Measurements from ENCODE around the gene DBN1. TPM values are rescaled to one million over a fixed set of nuclear protein-coding genes. Genes with fewer than 3 reads are reported as not detected.

The DBN1 gene
- polyA plus RNA-seq, 1 donor from 2014 or later = 0.54 TPM

DNA sequence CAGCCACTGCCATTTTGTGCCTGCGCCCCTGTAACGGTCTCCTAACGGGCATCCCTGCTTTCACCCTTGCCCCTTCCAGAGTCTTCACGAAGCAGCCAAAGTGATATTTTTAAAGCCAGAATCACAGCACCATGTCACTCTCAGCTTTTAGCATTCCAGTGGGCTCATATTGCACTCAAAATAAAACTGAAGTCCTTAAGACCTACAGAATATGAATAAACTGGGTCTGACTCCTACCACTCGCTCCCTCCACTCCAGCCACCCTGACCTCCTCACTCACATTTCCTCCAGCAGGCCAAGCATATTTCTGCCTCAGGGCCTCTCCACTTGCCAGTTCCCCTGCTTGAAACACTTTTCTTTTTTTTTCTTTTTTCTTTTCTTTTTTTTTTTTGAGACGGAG, 26.4 kb upstream of the DBN1 start:
- peak overlapping the region in 3 of 4 donors; percentile 8 to 75 (median 67) for H3K4me3 Mint-ChIP-seq
- H3K9me3 Mint-ChIP-seq = no peaks in the 10 kb centered on the region
- H3K27ac Mint-ChIP-seq = peak overlapping the region in 1 of 3 donors; percentile 91
- H3K27me3 Mint-ChIP-seq = peaks cover 3% of the 10 kb centered on the region
- H3K4me1 Mint-ChIP-seq = peaks cover 10 to 43% (median 36%) of the 10 kb centered on the region in 3 donors
- peaks cover 3% of the 10 kb centered on the region for H3K36me3 Mint-ChIP-seq

DNA sequence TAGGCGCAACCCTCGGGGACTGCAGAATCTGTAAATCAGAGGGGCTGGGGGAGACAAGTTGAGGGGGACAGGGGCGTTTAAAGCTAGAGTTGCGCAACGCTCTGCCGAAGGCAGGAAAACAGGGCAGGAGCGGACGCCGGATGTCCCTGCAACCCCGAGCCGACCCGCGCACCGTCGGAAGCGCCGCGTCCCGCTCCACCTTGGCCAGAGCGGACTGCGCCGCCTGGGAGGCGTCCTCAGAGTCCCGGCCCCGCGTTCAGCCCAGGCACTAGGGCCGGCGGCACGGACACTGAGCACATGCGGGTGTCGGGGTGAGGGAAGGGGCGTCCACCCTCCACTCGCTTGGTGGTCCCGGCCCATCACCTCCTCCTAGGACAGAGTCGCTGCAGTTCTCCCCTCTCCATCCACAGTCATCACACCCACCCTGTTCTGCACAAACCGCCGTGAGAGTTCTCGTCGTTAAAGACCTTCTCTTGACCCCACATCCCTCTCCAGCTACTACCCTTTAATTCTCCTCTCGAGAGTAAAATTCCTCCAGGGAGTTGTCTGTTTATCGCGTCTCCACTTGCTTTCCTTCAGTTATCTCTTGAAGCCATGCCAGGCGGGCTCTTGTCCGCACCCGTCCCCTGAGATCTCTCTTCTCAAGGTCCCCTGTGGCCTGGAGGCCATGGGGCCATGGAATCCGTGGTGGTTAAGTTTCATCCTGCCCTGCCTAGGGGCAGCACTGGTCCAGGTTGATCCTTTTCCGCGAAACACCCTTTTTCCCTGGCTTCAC, 24.8 kb upstream of the DBN1 start:
- no peaks in the 10 kb centered on the region for H3K9me3 Mint-ChIP-seq
- peaks cover 15 to 50% (median 41%) of the 10 kb centered on the region in 3 donors for H3K4me1 Mint-ChIP-seq
- H3K27ac Mint-ChIP-seq = peak overlapping the region; percentile 14 to 81 (median 54)
- H3K4me3 Mint-ChIP-seq = peak overlapping the region; percentile 83 to 95 (median 90)
- peaks cover 3% of the 10 kb centered on the region for H3K27me3 Mint-ChIP-seq
- peaks cover 3% of the 10 kb centered on the region for H3K36me3 Mint-ChIP-seq

DNA sequence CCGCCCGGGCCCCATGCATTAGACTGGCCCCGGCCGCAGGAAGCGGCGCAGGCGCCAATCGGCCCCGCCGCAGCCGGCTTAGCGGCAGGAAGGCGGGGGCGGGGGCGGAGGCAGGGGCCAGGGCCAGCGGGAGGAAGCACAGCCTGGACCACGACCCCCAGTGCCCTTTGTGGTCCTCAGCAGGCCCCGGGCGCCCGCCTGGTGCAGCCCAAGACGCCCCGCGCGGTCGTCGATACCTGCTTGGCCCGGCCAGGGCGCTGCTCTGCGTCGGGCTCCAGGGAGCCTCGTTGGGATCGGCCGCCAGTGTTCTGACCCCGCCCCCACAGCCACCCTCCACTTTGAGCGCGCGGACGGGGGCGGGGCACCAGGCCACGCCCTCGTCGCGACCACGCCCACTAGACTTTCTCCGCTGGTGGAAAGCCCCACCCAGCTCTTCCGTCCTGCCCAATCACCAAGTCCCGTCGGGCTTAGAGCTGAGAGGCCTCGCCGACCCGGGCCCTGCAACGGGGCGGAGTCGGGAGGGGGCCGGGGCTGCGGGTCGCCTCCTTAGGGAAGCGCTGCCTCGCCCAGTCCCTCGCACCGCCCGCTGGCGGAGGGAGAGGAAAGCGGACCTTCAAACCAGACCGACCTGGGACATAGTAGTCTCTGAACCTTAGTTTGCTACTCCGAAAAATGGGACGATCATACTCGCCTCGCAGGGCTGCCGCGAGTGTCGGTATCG, 24.0 kb upstream of the DBN1 start, which contains the start of gene PDLIM7:
Gene PDLIM7 (minus strand): TSS at position 313 of the 721 bp plus-strand sequence. CDS start 1,092 bp downstream, outside the sequence.
- peaks cover 6% of the 10 kb centered on the region for H3K36me3 Mint-ChIP-seq
- peaks cover 15 to 48% (median 39%) of the 10 kb centered on the region in 3 donors for H3K4me1 Mint-ChIP-seq
- H3K9me3 Mint-ChIP-seq = no peaks in the 10 kb centered on the region
- peak within 1 kb of the TSS; percentile 83 to 95 (median 90) for H3K4me3 Mint-ChIP-seq
- H3K27ac Mint-ChIP-seq = peak within 1 kb of the TSS; percentile 14 to 81 (median 54)
- peaks cover 3% of the 10 kb centered on the region for H3K27me3 Mint-ChIP-seq

DNA sequence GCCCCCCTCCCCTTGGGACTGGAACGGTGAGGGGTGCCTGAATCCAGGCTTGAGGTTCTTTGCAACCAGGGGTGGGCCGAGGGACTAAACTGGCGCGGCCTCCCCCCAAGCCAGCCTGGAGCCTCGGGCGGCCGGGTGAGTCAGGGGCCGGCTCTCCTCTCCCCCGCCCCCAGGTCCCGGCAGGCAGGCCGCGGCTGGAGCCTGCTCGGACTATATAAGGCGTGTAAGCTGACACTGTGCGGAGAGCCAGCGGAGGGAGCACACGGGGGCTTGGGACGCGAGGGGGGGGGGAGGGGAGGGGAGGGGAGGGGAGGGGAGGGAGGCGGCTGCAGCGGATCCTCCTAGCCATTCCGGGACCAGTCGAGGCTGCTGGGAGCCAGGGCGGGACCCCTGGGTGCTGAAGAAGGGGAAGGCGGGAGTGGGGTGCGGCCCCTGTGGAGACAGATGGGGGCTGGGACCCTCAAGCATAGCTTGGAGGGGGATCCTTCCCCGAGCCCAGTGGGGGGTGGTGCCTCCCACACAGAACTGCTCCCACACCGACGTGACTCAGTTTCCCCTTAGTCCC, 23.4 kb upstream of the DBN1 start:
- H3K9me3 Mint-ChIP-seq = no peaks in the 10 kb centered on the region
- H3K27me3 Mint-ChIP-seq = peaks cover 3% of the 10 kb centered on the region
- H3K4me3 Mint-ChIP-seq = peak overlapping the region; percentile 21 to 95 (median 78)
- no peak overlapping the region for H3K27ac Mint-ChIP-seq
- H3K36me3 Mint-ChIP-seq = peaks cover 5% of the 10 kb centered on the region
- H3K4me1 Mint-ChIP-seq = peaks cover 9 to 42% (median 32%) of the 10 kb centered on the region in 3 donors

DNA sequence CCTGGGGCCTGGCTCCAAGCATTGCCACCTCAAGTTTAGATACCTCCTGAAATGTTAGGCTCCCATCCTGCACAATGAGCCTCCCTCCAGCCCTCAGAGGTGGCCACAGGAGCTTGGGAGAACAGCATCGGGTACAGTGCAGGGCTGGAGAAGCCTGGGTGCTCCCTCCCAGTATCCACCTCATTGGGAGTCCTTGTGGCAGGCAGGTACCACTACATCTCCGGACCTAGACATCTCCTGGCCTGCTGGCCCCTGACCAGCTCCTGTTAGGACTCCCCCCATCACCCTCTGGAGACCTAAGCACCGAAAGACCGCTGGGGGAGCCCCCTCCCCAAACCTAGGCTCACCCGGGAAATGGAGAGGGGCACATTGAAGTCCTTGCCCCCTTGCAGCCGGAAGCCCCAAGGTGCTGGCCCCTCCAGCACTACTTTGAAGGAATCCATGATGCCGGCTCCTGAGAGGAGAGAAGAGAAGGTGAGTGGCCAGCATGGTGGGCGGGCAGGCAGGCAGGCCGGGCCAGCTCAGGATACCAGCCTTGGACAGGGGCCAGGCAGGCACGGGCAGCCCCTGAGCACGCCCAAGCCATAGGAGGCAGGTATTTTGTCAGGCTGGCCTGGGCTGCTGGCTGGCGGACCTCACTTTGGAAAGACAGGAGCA, 22.8 kb upstream of the DBN1 start:
- peak overlapping the region; percentile 21 to 86 (median 78) for H3K4me3 Mint-ChIP-seq
- peaks cover 9 to 41% (median 27%) of the 10 kb centered on the region in 3 donors for H3K4me1 Mint-ChIP-seq
- H3K27ac Mint-ChIP-seq = peak overlapping the region in 1 of 3 donors; percentile 68
- peaks cover 3% of the 10 kb centered on the region for H3K27me3 Mint-ChIP-seq
- no peaks in the 10 kb centered on the region for H3K9me3 Mint-ChIP-seq
- H3K36me3 Mint-ChIP-seq = peaks cover 5% of the 10 kb centered on the region

DNA sequence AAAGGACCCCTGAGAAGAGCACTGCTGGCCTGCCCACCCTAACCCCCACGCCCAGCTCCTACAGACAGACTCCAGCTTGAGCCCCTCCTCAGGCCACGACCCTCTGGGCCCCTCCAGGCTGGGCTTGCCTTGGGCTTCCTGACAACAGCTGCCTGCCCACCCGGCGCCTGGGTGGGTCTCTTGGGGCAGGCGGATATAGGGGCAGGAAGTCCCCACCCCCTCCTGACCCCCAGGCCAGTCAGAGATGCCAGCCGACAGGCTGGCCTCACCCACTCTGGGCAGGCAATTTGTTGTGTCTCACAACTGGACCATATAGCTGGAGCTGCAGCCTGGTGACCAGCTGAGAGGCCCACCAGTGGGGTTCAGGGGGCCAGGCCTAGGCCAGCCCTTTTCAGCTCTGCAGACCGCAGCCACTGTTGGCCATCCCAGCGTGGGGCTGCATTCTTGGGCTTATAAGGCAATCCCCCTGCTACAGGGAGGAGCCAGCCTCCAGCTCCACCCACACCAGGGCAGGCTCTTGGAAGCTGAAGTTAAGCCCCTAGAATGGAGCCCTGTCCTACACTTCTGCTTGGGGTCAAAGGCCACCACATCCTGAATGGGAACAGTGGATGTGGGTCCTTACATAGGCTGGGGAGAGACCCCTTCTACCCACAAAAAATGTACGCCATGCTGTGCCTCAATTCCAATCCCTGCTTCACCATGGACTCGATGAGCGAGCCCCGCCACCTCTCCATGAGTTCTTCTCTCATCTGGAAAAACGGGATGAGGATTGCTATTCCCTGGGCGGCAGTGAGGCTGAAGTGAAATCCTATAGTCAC, 22.0 kb upstream of the DBN1 start:
- peaks cover 5 to 36% (median 23%) of the 10 kb centered on the region in 3 donors for H3K4me1 Mint-ChIP-seq
- H3K4me3 Mint-ChIP-seq = peak overlapping the region in 3 of 4 donors; percentile 73 to 86 (median 83)
- peak overlapping the region in 1 of 3 donors; percentile 68 for H3K27ac Mint-ChIP-seq
- H3K36me3 Mint-ChIP-seq = peaks cover 5% of the 10 kb centered on the region
- no peaks in the 10 kb centered on the region for H3K9me3 Mint-ChIP-seq
- H3K27me3 Mint-ChIP-seq = peaks cover 3% of the 10 kb centered on the region

DNA sequence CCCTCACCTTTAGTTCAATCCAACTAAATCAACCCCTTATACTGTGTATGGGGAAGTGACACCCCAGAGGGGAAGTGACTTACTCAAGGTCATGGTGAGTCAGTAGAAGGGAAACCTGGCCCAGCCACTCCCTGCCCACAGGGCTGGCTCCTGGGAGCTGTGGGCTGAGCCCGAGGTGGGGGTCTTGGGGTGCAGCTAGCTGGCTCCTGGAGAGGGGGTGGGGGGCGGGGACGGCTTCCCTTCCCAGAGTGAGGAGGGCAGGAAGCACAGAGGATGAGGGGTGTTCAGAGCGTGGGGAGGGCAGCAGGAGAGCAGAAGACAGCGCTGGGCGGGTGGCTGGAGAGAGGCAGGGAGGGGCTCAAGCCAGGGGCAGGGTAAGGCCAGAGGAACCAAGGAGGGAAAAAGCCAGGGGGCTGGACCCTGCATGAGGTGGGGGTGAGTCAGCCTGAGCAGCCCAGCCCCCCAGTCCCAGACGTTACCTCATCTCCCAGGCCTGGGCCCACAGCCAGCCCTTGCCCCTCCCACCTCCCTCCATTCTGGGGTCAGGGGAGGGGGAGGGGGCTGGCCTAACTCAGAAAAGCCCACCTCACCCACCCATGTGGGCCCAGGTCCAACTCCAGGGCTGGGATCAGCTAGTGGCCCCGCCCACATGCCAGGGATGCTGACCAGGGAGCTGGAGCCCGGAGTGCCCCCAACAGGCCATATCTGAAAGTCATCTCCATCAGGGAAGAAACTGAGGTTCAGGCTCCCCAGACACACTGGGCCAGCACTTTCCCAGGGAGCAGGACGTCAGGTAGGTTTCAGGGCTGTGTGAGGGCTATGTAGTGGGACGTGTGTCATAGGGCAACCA, 21.1 kb upstream of the DBN1 start:
- peaks cover 3% of the 10 kb centered on the region for H3K27me3 Mint-ChIP-seq
- H3K4me3 Mint-ChIP-seq = peak overlapping the region in 3 of 4 donors; percentile 24 to 63 (median 55)
- peak overlapping the region in 2 of 3 donors; percentile 67 to 94 for H3K27ac Mint-ChIP-seq

DNA sequence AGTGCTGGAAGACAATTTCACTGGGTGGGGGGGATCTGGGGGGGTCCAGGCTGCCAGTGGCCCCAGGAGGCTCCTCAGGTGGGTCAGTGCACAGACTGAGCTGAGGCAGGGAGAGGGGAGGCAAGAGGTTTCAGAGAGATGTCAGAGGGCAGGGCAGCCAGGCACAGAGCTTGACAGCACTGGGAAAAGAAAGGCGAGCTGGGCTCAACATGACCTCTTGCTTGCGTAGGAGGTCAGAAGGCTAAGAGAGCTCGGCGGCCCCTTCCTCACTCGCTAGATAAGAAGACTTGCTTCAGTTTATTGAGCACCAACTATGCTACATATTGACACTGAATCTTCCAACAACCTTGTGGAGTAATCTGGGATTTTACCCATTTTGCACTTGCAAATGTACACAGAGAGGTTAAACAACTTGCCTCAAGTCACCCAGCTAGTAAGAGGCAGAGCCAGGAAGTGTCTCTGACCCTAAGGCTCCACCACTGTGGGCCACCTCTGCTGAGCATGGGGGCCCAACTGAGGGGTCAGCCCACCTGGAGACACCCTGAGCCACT, 20.4 kb upstream of the DBN1 start:
- Mint-ChIP-seq H3K9me3 (no peaks in the 10 kb centered on the region), H3K27me3 (peaks cover 3% of the 10 kb centered on the region), H3K4me3 (peak overlapping the region in 3 of 4 donors; percentile 24 to 63 (median 55)), H3K27ac (peak overlapping the region in 2 of 3 donors; percentile 67 to 94), H3K36me3 (peaks cover 4% of the 10 kb centered on the region), H3K4me1 (peaks cover 5 to 33% (median 20%) of the 10 kb centered on the region in 3 donors)

More for the DNA sequence above, 21.1 kb upstream of the DBN1 start:
- Mint-ChIP-seq H3K9me3 (no peaks in the 10 kb centered on the region), H3K4me1 (peaks cover 5 to 34% (median 20%) of the 10 kb centered on the region in 3 donors), H3K36me3 (peaks cover 4% of the 10 kb centered on the region)

DNA sequence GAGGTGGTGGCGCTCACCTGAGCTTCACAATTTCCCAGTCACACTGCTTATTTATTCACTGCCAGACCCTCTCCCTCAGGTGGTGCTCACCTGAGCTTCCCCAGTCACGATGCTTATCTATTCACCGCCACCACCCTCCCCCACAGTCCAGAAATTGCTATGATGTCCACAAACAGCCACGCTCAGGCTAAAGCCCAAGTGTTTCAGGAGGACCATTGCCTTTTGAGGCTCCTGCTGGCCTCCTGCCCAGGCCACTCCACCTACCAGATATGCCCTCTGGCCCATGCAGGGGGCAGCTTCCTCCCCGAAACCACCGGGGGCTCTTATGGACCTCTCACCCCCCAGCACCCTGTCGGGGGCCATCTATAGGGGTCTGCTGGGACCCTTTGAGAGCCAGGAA, 19.4 kb upstream of the DBN1 start:
- H3K4me1 Mint-ChIP-seq = peaks cover 5 to 28% (median 13%) of the 10 kb centered on the region in 3 donors
- H3K36me3 Mint-ChIP-seq = peaks cover 4% of the 10 kb centered on the region
- H3K27ac Mint-ChIP-seq = peak overlapping the region in 1 of 3 donors; percentile 65
- no peaks in the 10 kb centered on the region for H3K9me3 Mint-ChIP-seq
- H3K4me3 Mint-ChIP-seq = peak overlapping the region in 1 of 4 donors; percentile 27
- no peaks in the 10 kb centered on the region for H3K27me3 Mint-ChIP-seq

DNA sequence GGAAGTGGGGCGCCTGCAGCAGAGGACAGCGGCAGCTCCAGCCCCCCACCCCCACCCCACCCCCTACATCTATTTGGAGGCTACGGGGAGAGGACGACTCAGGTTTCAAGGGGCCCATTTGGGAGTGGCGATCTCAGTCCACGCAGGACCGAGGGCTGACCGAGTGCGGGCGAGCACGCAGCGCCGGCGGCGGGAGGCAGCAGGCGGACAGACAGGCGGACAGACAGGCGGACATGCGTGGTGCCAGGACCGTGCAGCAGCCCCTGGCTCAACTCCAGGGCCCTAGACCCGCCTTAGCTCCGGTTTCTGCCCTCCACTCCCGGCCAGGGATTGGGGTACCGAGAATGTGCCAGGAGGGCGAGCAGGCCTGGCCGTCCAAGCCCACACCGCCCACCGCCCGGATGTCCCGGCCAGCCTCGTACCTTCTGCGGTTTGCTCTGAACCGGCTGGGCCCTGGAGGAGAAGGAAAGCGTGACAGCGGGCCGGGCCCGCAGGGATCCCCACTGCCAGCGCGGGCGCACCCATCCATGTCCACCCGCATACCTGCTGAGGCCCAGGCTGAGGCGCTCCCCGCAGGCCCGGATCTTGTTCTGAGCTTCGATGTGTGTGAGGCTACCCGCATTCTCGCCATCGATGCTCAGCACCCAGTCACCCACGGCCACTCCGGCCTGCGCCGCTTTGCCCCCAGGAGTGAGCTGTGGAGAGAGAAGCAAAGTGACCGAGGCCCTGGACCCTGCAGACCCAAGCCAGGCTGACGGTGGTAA, 18.7 kb upstream of the DBN1 start:
- H3K27me3 Mint-ChIP-seq = no peaks in the 10 kb centered on the region
- no peak overlapping the region for H3K4me3 Mint-ChIP-seq
- no peaks in the 10 kb centered on the region for H3K9me3 Mint-ChIP-seq
- peaks cover 4% of the 10 kb centered on the region for H3K36me3 Mint-ChIP-seq
- H3K27ac Mint-ChIP-seq = no peak overlapping the region
- H3K4me1 Mint-ChIP-seq = peaks cover 5 to 28% (median 12%) of the 10 kb centered on the region in 3 donors

DNA sequence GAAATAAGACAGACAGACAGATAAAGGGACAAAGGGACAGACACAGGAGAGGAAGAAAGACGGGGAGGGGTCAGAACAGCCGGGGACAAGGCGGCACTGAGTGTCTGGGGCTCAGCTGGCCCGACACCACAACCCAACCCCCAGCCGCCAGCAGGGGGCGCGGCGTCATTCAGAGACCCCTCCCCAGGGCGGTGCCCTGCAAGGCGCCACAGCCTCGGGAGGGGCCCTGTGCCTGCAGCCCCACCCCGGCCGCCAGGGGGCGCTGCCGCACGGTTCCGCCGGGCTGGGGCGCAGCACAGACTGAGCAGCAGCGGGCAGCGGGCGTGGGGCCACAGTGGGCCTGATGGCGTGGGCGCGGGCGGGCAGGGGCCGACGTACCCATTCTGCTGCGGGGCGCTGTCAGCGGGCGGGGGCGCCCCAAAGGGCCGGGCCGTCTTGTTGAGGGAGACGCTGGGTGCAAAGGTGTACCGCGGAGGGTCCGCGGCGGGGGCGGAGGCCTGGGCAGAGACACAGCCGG, 18.1 kb upstream of the DBN1 start:
- H3K36me3 Mint-ChIP-seq = peaks cover 4% of the 10 kb centered on the region
- H3K27me3 Mint-ChIP-seq = no peaks in the 10 kb centered on the region
- H3K27ac Mint-ChIP-seq = peak overlapping the region in 1 of 3 donors; percentile 39
- no peak overlapping the region for H3K4me3 Mint-ChIP-seq
- H3K9me3 Mint-ChIP-seq = no peaks in the 10 kb centered on the region
- H3K4me1 Mint-ChIP-seq = peaks cover 5 to 28% (median 12%) of the 10 kb centered on the region in 3 donors

DNA sequence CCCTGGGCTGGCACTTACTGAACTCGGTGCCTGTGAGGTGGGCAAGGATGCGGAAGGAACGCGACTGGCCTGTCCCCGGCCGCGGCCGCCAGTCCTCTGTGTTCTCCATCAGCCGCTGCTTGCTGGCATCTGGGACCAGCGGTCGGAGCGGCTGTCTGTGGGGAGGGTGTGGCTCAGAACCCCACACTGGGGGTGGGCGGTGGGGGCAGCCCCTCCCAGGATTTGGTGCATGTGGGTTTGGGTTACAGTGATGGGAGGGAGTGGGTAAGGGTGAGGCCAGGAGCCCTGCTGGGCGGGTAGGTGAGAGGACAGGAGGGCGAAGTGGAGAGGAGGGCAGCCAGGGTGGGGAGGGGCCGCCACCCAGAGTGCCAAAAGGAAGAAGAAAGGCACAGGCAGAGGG, 17.6 kb upstream of the DBN1 start:
- peak overlapping the region in 2 of 3 donors; percentile 39 to 71 for H3K27ac Mint-ChIP-seq
- H3K4me1 Mint-ChIP-seq = peaks cover 5 to 25% (median 12%) of the 10 kb centered on the region in 3 donors
- no peaks in the 10 kb centered on the region for H3K27me3 Mint-ChIP-seq
- H3K9me3 Mint-ChIP-seq = no peaks in the 10 kb centered on the region
- no peak overlapping the region for H3K4me3 Mint-ChIP-seq
- peaks cover 4% of the 10 kb centered on the region for H3K36me3 Mint-ChIP-seq

Data from IgD-negative memory B cell (primary cell).